Spleen (tissue), 11 donors: ENCODE data around the gene NTRK2. TPM values are rescaled to one million over a fixed set of nuclear protein-coding genes. Genes with fewer than 3 reads are reported as not detected.

ENCODE experiments used
- DNase-seq: peaks from one replicate; pipeline ENCODE4 v3.0.0-alpha.2; 2020
- H3K27ac ChIP-seq, 8 donors: fragments of 200-600 bp; sonication (generic) in 7 of 8; 1 replicate in 4 of 8; 2 replicates in 4 of 8; pipeline versions ENCODE4 v1.5.0 to v1.8.0; 2016 to 2021; ENCODE audit warnings: inconsistent platforms in 4 of 8, mild to moderate bottlenecking in 4 of 8, moderate library complexity in 1 of 8
- H3K27me3 ChIP-seq, 7 donors: fragments of 200-600 bp; sonication (generic) in 6 of 7; replicated peaks in 1 of 7; 1 replicate in 4 of 7; 2 replicates in 3 of 7; pipeline versions ENCODE4 v1.5.0 to v1.8.0; 2016 to 2021; ENCODE audit warnings: inconsistent platforms in 3 of 7, mild to moderate bottlenecking in 1 of 7
- H3K36me3 ChIP-seq, 6 donors: fragments of 200-600 bp; sonication (generic) in 5 of 6; 1 replicate in 4 of 6; 2 replicates in 2 of 6; pipeline versions ENCODE4 v1.5.0 to v1.8.0; 2016 to 2021; ENCODE audit warnings: inconsistent platforms in 2 of 6
- H3K4me1 ChIP-seq, 6 donors: fragments of 200-600 bp; sonication (generic) in 5 of 6; 1 replicate in 3 of 6; 2 replicates in 3 of 6; pipeline versions ENCODE4 v1.5.0 to v1.8.0; 2016 to 2021; ENCODE audit warnings: inconsistent platforms in 3 of 6
- H3K4me3 ChIP-seq, 8 donors: fragments of 200-600 bp; sonication (generic) in 7 of 8; 1 replicate in 4 of 8; 2 replicates in 4 of 8; pipeline versions ENCODE4 v1.5.0 to v1.8.0; 2016 to 2021; ENCODE audit warnings: inconsistent platforms in 4 of 8, mild to moderate bottlenecking in 4 of 8, moderate library complexity in 2 of 8
- H3K9me3 ChIP-seq, 8 donors: fragments of 200-600 bp; sonication (generic) in 7 of 8; 1 replicate in 4 of 8; 2 replicates in 4 of 8; pipeline versions ENCODE4 v1.5.0 to v1.8.0; 2016 to 2021; ENCODE audit warnings: inconsistent platforms in 4 of 8
- POLR2A ChIP-seq, 3 donors: fragments of 450-650 bp; IDR thresholded peaks; one replicate each; pipeline ENCODE4 v1.5.1; 2017; ENCODE audit warnings: antibody characterized with exemption in 3 of 3, mild to moderate bottlenecking in 1 of 3
- POLR2AphosphoS5 ChIP-seq, 3 donors: sonication (generic); formaldehyde crosslinking; IDR thresholded peaks; one replicate each; pipeline ENCODE4 v1.5.1; 2017; ENCODE audit warnings: antibody characterized with exemption in 3 of 3
- WGBS, 5 donors: extraction: QIAGEN DNeasy Blood & Tissue Kit in 3 of 5; methylation state at CpG; one replicate each; pipeline versions ENCODE4 v1.1.5 to v1.1.7; 2013 to 2018; 5-methylcytosine and 5-hydroxymethylcytosine counted together
- intact Hi-C: fragments of 100-400 bp; cut with DNase I; formaldehyde crosslinking; loops from one replicate; pipeline ENCODE4 v1.15.0; 2023; ENCODE audit warnings: low total_unique reads
- polyA plus RNA-seq, 3 donors: library from polyadenylated mRNA; stranded (reverse); fragments of 200-250 nt; gene quantifications; one replicate each; pipeline ENCODE4 v1.2.1, GENCODE V29; 2013
- total RNA-seq, 7 donors: library from RNA; depleted of rRNA in 3 of 7; stranded (reverse); fragments of >200 nt in 3 of 7; fragmentation: NEBNext Ultra II Directional in 4 of 7; extraction: Animal tissue kit (Norgen Biotek cat#: 25700) in 4 of 7; gene quantifications; one replicate each; pipeline versions ENCODE4 v1.1.0 to v1.2.1, GENCODE V29; 2016 to 2021
- TF ChIP-seq, protein P1 (sequence below), 11 experiments: fragments of 200-600 bp in 7 of 11; fragments of 450-650 bp in 4 of 11; sonication (generic) in 4 of 11; IDR thresholded peaks in 8 of 11; conservative IDR thresholded peaks in 3 of 11; 1 replicate in 7 of 11; 2 replicates in 4 of 11; pipeline versions ENCODE4 v1.4.0 to v1.8.0; 2016 to 2021; ENCODE audit warnings: antibody characterized with exemption in 11 of 11, inconsistent platforms in 4 of 11, mild to moderate bottlenecking in 1 of 11
- donor health status: healthy with polysubstance abuse.
- donor health status: DM: no; HTN: no; CAD: no; lungs with moderate emphysema.
- donor health status: DM: no; HTN: no; CAD: no.
- donor health status: Bipolar disorder and iron deficiency.
- donor health status: healthy.
- donor health status: DM: no; HTN: no; CAD: no.
- donor health status: DM: yes; HTN: yes; CAD: no.

NTRK2 gene
- total and polyA plus RNA-seq, 10 donors = 0.63 to 22.7 (median 8.9) TPM

DNA sequence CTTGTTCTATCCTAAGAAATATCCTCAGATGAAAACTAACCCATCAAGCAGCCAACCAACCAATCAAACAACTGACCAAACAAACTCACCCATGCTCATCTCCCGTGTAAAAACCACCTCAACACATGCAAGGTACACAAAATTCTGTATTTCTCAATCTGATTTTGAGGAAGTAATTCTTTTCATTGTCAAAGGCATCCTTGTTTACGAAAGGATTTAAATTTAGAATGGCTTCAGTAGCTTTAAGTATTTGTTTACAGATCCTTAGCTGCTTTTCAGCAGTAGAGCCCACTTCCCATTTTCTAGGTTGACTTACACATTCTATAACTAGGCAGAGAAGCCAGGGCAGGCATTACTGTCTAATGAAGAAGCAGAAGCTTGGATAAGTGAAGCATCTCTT lies 78.6 kb downstream of the NTRK2 start:
- H3K4me3 ChIP-seq = no peak overlapping the region
- H3K36me3 ChIP-seq = no peaks in the 10 kb centered on the region
- intact Hi-C loops = no loop called here
- TF ChIP-seq, protein P1, sequence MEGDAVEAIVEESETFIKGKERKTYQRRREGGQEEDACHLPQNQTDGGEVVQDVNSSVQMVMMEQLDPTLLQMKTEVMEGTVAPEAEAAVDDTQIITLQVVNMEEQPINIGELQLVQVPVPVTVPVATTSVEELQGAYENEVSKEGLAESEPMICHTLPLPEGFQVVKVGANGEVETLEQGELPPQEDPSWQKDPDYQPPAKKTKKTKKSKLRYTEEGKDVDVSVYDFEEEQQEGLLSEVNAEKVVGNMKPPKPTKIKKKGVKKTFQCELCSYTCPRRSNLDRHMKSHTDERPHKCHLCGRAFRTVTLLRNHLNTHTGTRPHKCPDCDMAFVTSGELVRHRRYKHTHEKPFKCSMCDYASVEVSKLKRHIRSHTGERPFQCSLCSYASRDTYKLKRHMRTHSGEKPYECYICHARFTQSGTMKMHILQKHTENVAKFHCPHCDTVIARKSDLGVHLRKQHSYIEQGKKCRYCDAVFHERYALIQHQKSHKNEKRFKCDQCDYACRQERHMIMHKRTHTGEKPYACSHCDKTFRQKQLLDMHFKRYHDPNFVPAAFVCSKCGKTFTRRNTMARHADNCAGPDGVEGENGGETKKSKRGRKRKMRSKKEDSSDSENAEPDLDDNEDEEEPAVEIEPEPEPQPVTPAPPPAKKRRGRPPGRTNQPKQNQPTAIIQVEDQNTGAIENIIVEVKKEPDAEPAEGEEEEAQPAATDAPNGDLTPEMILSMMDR (IDR thresholded peaks at IDR 0.05 in 8 of 11, conservative IDR thresholded peaks at IDR 0.05 in 3 of 11) = no peak
- TF ChIP-seq POLR2A (IDR thresholded peaks at IDR 0.05) (no peak), POLR2AphosphoS5 (IDR thresholded peaks at IDR 0.05) (no peak)
- DNase-seq = no peak
- H3K27ac ChIP-seq = no peak overlapping the region
- no peaks in the 10 kb centered on the region for H3K4me1 ChIP-seq
- H3K9me3 ChIP-seq = no peaks in the 10 kb centered on the region
- no peaks in the 10 kb centered on the region for H3K27me3 ChIP-seq
- 57 to 73% (median 62%) methylated on average over 2 of the region's 2 CpGs for WGBS, 5 donors

DNA sequence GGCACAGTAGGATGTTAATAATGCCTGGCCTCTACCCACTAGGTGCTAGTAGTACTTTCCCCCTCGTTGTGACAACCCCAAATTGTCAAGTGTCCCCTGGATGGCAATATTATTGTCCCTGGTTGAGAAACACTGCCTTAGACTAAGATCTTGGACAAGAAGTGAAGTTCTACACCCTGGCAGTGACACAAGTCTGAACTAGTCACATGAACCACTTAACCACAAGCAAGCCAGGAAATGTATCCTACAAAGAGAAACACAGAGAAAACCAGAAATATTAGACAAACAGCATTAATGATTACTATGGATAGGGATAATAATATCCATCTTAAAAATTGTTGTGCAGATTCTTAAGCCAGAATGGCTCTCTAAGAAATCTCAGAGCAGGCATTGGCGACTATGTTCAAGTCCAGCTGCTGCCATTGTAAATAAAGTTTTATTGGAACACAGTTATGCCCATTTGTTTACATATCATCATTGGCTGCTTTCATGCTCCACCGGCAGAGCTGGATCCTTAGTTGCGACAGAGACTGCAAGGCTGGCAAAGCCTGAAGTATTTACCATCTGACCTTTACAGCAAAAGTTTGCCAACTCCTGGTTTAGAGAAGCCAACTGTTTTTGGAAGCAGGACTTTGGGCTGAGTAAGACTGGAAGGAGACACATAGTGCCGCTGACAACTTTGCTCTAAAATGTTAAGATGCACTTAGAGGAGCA lies 80.8 kb downstream of the NTRK2 start:
- 77 to 89% (median 82%) methylated on average over 5 of the region's 5 CpGs for WGBS, 5 donors
- Histone ChIP-seq H3K27ac (no peak overlapping the region), H3K27me3 (no peaks in the 10 kb centered on the region), H3K36me3 (no peaks in the 10 kb centered on the region), H3K9me3 (no peaks in the 10 kb centered on the region), H3K4me3 (no peak overlapping the region), H3K4me1 (no peaks in the 10 kb centered on the region)
- intact Hi-C loops = no loop called here
- no peak for DNase-seq
- no peak for TF ChIP-seq POLR2AphosphoS5 (IDR thresholded peaks at IDR 0.05)
- TF ChIP-seq, protein P1 (IDR thresholded peaks at IDR 0.05 in 8 of 11, conservative IDR thresholded peaks at IDR 0.05 in 3 of 11) = no peak
- TF ChIP-seq POLR2A (IDR thresholded peaks at IDR 0.05) = no peak

DNA sequence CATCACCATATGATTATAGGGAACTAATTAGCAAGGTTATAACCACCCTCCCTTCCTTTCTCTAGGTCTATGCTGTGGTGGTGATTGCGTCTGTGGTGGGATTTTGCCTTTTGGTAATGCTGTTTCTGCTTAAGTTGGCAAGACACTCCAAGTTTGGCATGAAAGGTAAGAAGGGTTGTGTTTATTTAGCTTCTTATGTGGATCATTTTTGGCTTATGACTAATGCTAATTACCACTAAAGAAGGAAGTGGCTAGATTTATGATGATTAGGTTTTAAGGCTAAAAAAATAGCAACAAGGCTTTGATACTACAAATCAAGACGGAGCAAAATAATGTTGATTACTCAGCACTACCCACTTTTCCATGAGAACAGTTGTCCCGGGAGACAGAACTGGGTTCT lies 82.4 kb downstream of the NTRK2 start:
- TF ChIP-seq POLR2A (IDR thresholded peaks at IDR 0.05) (no peak), POLR2AphosphoS5 (IDR thresholded peaks at IDR 0.05) (no peak)
- TF ChIP-seq, protein P1 (IDR thresholded peaks at IDR 0.05 in 8 of 11, conservative IDR thresholded peaks at IDR 0.05 in 3 of 11) = no peak
- no peaks in the 10 kb centered on the region for H3K4me1 ChIP-seq
- H3K9me3 ChIP-seq = no peaks in the 10 kb centered on the region
- no peak overlapping the region for H3K4me3 ChIP-seq
- H3K27ac ChIP-seq = no peak overlapping the region
- 67 to 91% (median 79%) methylated on average over 3 of the region's 3 CpGs for WGBS, 5 donors
- intact Hi-C loops = no loop called here
- DNase-seq = no peak
- H3K27me3 ChIP-seq = no peaks in the 10 kb centered on the region
- H3K36me3 ChIP-seq = no peaks in the 10 kb centered on the region

DNA sequence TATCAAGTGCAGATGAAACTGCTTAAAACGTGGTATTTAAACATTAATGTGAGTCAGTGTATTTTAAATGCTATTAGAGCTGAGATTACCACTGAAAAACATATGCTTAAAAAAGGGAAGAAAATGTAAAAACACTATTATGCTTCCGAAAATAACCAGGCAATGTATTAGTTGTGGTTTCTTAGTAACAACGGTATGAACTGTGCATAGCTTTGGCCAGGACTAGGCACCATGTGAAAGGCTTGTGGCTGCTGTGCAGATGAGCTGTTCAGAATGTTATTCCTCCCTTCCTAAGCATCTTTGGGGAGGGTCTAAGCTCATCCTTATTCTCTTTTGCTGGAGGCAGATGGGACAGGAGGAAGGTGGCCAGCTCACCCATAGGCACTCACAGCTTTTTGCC lies 84.9 kb downstream of the NTRK2 start:
- Histone ChIP-seq H3K4me1 (no peaks in the 10 kb centered on the region), H3K4me3 (no peak overlapping the region), H3K27me3 (no peaks in the 10 kb centered on the region), H3K27ac (no peak overlapping the region), H3K9me3 (no peaks in the 10 kb centered on the region), H3K36me3 (no peaks in the 10 kb centered on the region)
- no peak for DNase-seq
- TF ChIP-seq, protein P1 (IDR thresholded peaks at IDR 0.05 in 8 of 11, conservative IDR thresholded peaks at IDR 0.05 in 3 of 11) = no peak
- no peak for TF ChIP-seq POLR2AphosphoS5 (IDR thresholded peaks at IDR 0.05)
- TF ChIP-seq POLR2A (IDR thresholded peaks at IDR 0.05) = no peak
- 38 to 65% (median 55%) methylated on average over 3 of the region's 3 CpGs for WGBS, 5 donors
- intact Hi-C loops = no loop called here
